Measurements from ENCODE around the gene MTNR1A.

Gene MTNR1A

GRCh38 chr4:186580669-186581068, 25.3 kb upstream of the MTNR1A start (continued):
- TF ChIP-seq ZSCAN4 (tag by site-specific recombination; IDR thresholded peaks at IDR 0.05) (no peak), ZNF692 (tag by site-specific recombination; IDR thresholded peaks at IDR 0.05) (no peak), ZNF600 (tag by site-specific recombination; IDR thresholded peaks at IDR 0.05) (no peak), ZNF26 (tag by site-specific recombination; IDR thresholded peaks at IDR 0.05) (no peak), ZNF530 (tag by site-specific recombination; IDR thresholded peaks at IDR 0.05; ENCODE audit: low read depth) (no peak), ZNF354C (tag by site-specific recombination; IDR thresholded peaks at IDR 0.05; ENCODE audit: borderline replicate concordance, low read depth) (no peak), ZNF350 (tag by site-specific recombination; IDR thresholded peaks at IDR 0.05) (no peak), ZFP41 (tag by site-specific recombination; IDR thresholded peaks at IDR 0.05; ENCODE audit: borderline replicate concordance) (no peak), ZBTB11 (tag by site-specific recombination; conservative IDR thresholded peaks at IDR 0.05; ENCODE audit: low read depth) (no peak), ZFHX2 (tag by site-specific recombination; conservative IDR thresholded peaks at IDR 0.05) (no peak), ZNF501 (tag by site-specific recombination; IDR thresholded peaks at IDR 0.05) (no peak), ZNF701 (tag by site-specific recombination; IDR thresholded peaks at IDR 0.05) (no peak)

GRCh38 chr4:186570193-186570996, 15.0 kb upstream of the MTNR1A start:
- CTCF ChIA-PET, result interaction anchor here (0.9 kb wide), 1 partner anchor 17 kb away, joined by 4 read pairs; no protein-coding TSS in a partner anchor
- Histone ChIP-seq H3K9me3 (ENCODE audit: control insufficient read depth, insufficient read depth, low read depth, low read length) (no peaks in the 10 kb centered on the region), H3K4me3 (ENCODE audit: low read depth, low read length) (no peak overlapping the region), H3K27ac (ENCODE audit: extremely low read depth, low read depth, low read length) (no peak overlapping the region), H3K36me3 (ENCODE audit: control insufficient read depth in 2 of 2, insufficient read depth in 1 of 2, low read length in 2 of 2) (no peaks in the 10 kb centered on the region), H3K4me1 (ENCODE audit: control insufficient read depth, insufficient read depth, low read length) (no peaks in the 10 kb centered on the region)
- TF ChIP-seq ZSCAN30 (tag by site-specific recombination; IDR thresholded peaks at IDR 0.05), result no peak
- no peak for TF ChIP-seq ZSCAN18 (tag by site-specific recombination; IDR thresholded peaks at IDR 0.05)
- no peak for TF ChIP-seq ZNF830 (tag by site-specific recombination; IDR thresholded peaks at IDR 0.05; ENCODE audit: low read depth)
- peak; percentile 81 for TF ChIP-seq SCRT2 (tag by site-specific recombination; IDR thresholded peaks at IDR 0.05)
- TF ChIP-seq ZSCAN23 (tag by site-specific recombination; IDR thresholded peaks at IDR 0.05), result no peak
- POLR2A ChIA-PET, result no interaction called here
